Measurements from ENCODE around the gene ERGIC1.

Gene ERGIC1

DNA sequence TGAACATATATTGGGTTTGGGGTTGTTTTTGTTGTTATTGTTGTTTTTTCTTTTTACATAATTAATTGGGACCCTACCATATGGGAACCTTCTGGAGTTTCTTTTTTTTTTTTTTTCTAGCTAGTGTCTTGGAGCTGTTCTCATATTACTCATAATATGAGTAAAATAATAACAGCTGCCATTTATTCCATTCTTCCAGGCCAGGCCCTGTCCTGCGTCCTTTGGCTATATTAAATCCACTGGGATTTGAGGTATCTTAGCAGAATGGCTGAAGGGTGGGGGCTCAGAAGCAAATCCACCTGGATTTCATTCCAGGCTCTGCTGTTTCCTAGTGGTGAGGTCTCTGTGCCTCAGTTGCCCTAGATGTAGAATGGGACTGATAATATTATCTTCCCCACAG is 77.9 kb downstream of the ERGIC1 start:
- no peak for DNase-seq (ENCODE audit: extremely low read depth, insufficient read length)
- TF ChIP-seq, protein P1, sequence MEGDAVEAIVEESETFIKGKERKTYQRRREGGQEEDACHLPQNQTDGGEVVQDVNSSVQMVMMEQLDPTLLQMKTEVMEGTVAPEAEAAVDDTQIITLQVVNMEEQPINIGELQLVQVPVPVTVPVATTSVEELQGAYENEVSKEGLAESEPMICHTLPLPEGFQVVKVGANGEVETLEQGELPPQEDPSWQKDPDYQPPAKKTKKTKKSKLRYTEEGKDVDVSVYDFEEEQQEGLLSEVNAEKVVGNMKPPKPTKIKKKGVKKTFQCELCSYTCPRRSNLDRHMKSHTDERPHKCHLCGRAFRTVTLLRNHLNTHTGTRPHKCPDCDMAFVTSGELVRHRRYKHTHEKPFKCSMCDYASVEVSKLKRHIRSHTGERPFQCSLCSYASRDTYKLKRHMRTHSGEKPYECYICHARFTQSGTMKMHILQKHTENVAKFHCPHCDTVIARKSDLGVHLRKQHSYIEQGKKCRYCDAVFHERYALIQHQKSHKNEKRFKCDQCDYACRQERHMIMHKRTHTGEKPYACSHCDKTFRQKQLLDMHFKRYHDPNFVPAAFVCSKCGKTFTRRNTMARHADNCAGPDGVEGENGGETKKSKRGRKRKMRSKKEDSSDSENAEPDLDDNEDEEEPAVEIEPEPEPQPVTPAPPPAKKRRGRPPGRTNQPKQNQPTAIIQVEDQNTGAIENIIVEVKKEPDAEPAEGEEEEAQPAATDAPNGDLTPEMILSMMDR (IDR thresholded peaks at IDR 0.05; ENCODE audit: insufficient read depth, low read length, poor library complexity, severe bottlenecking): no peak
- peaks cover 29% of the 10 kb centered on the region for H3K36me3 ChIP-seq (ENCODE audit: control insufficient read depth, insufficient read depth, low read length)
- no peaks in the 10 kb centered on the region for H3K27me3 ChIP-seq (replicated peaks; ENCODE audit: control insufficient read depth, insufficient read depth, low read length)
- no peak overlapping the region for H3K4me3 ChIP-seq (replicated peaks; ENCODE audit: low read depth, low read length)

DNA sequence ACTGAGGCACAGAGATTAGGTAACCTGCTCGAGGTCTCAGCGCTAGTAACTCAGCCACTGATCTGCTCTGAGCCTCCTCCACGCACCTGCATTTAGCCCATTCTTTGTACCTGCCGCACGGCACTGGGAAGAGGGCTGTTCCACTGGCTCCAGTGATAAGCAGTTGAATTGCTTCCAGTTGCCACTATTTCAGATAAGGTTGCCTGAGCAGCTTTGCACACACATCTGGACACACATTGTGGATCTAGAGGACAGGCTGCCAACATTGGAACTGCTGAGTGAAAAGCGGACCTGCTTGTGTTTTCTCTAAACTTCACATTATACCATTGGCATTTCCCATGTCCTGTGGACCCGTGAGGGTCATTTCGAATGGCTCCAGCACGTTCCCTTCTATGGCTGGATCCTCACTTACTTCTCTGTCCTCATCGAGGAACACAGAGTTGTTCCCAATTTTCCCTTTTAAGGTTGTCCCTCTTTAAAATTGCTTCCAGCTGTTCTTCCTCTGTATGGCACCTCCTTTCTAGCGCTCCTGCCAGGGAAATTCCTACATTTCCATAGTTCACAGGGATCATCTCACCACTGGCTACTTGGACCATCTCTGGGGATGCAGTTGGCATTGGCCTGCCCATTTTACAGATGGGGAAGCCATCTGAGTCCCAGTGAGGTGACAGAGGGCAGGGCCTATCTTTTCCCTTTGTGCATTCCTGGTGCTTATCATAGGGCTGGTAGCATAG is 79.2 kb downstream of the ERGIC1 start:
- TF ChIP-seq, protein P1 (IDR thresholded peaks at IDR 0.05; ENCODE audit: insufficient read depth, low read length, poor library complexity, severe bottlenecking): no peak
- H3K4me3 ChIP-seq (replicated peaks; ENCODE audit: low read depth, low read length): no peak overlapping the region
- peaks cover 27% of the 10 kb centered on the region for H3K36me3 ChIP-seq (ENCODE audit: control insufficient read depth, insufficient read depth, low read length)

DNA sequence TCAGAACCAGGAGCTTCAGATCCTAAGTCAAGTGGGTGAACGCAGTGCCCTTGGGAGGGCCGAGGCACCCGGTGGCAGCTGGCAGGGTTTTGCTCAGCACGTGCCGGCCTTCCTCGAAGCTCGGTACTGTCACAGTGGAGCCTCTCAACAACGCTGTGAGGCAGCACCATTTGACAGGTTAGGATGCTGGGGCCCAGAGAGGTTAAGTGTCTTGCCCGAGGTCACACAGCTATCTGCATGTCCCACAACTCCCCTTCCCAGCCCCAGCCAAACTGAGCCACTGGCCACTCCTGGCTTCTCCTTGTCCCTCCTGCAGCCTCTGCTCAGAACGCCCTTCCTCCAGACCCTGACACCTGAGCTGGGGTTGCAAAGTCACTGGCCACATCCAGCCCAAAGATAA is 81.5 kb downstream of the ERGIC1 start:
- no peak for DNase-seq (ENCODE audit: extremely low read depth, insufficient read length)
- Histone ChIP-seq H3K36me3 (ENCODE audit: control insufficient read depth, insufficient read depth, low read length) (peaks cover 37% of the 10 kb centered on the region), H3K27me3 (replicated peaks; ENCODE audit: control insufficient read depth, insufficient read depth, low read length) (no peaks in the 10 kb centered on the region), H3K4me3 (replicated peaks; ENCODE audit: low read depth, low read length) (no peak overlapping the region)
- TF ChIP-seq, protein P1 (IDR thresholded peaks at IDR 0.05; ENCODE audit: insufficient read depth, low read length, poor library complexity, severe bottlenecking): no peak

More for the DNA sequence above, 79.2 kb downstream of the ERGIC1 start:
- H3K27me3 ChIP-seq (replicated peaks; ENCODE audit: control insufficient read depth, insufficient read depth, low read length): no peaks in the 10 kb centered on the region
- DNase-seq (ENCODE audit: extremely low read depth, insufficient read length): no peak

DNA sequence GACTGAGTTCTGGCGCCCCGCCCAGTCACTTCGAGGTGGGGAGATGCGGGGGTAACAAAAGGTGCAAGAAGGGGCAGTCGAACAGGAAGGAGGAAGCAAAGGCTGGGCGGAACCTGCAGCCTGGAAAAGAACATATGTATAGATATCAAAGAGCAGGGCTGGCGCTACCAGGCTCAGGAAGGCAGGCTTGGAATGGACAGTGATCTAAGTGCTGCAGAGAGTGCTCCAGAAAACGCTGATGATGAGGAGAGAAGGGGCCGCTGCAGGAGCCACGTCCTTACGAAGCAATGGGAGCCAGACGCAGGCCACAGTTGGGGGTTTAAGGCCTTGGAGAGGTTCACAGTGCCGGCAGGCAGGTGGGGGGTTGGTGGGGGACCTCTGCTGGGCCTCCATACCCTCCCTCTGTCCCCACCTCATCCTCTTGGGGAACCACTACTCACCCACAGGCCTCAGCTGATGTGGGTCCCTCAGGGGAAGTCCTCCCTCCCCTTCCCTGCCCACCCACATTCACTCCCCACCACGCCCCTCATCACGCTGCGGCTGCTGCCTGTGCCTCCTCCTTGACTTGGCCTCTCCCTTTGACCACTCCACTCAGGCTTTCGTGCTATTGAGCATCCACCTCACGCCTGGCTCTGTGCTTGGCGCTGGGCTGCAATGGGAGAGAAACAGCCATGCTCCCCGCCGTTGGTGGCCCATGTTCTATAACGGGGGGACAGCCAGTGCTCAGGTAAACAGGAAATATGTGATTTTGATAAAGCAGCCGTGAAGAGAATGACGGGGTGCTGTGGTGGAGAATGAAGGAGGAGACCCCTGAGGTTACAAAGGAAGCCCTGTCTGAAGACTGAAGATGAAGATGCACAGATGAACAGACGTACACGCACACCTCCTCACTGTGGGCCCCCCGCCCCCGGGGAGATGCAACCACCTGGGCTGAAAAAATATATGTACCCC is 84.6 kb downstream of the ERGIC1 start:
- H3K4me3 ChIP-seq (replicated peaks; ENCODE audit: low read depth, low read length): no peak overlapping the region
- no peak for DNase-seq (ENCODE audit: extremely low read depth, insufficient read length)
- TF ChIP-seq, protein P1 (IDR thresholded peaks at IDR 0.05; ENCODE audit: insufficient read depth, low read length, poor library complexity, severe bottlenecking): no peak
- no peaks in the 10 kb centered on the region for H3K27me3 ChIP-seq (replicated peaks; ENCODE audit: control insufficient read depth, insufficient read depth, low read length)
- H3K36me3 ChIP-seq (ENCODE audit: control insufficient read depth, insufficient read depth, low read length): peaks cover 42% of the 10 kb centered on the region

DNA sequence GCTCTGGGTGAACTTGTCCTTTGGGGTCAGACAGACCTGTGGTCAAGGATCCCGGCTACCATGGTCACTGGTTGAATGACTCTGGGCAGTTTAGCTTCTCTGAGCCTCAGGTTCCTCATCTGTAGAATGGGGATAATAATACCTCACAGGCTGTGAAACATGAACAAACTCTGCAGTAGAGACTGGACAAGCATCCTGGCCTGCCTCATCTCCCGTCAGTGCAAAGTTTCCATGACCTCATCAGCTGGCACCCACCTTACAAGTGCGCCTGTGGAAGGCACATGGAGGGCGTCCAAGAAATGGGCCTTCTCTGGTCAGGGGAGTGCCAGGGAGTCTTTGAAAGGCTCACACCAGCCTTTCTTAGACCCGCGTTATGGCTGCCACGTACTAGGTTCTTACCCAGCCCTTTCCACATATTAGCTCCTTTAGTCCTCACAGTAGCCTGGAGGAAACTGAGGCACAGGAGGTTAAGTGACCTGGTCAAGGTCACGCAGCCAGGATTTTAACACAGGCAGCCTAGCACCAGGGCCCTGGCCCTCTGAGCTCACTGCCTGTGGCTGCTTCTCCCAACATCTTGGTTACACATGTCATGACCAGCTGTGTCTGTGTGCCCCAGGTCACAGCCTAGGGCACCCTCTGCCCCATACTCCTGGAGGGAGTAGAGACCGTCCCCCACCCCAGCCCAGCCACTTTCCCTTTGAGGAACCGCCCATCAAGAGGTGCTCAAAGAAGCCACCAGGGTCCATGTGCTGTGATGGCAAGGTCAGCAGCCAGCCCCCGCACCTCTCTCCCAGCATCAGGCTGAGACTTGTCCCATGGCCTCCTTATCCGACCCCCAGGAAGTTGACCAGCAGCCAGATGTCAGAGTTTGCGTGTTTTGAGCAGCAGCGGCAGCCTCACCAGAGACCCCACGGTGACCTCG is 85.7 kb downstream of the ERGIC1 start:
- DNase-seq (ENCODE audit: extremely low read depth, insufficient read length): no peak
- Histone ChIP-seq H3K4me3 (replicated peaks; ENCODE audit: low read depth, low read length) (no peak overlapping the region), H3K36me3 (ENCODE audit: control insufficient read depth, insufficient read depth, low read length) (peaks cover 37% of the 10 kb centered on the region), H3K27me3 (replicated peaks; ENCODE audit: control insufficient read depth, insufficient read depth, low read length) (no peaks in the 10 kb centered on the region)
- TF ChIP-seq, protein P1 (IDR thresholded peaks at IDR 0.05; ENCODE audit: insufficient read depth, low read length, poor library complexity, severe bottlenecking): no peak
